Measurements from ENCODE around the gene SLC5A5. TPM values are rescaled to one million over a fixed set of nuclear protein-coding genes. Genes with fewer than 3 reads are reported as not detected.
A peak's percentile ranks its signal among the peaks of the same experiment; 100 is the strongest.

SLC5A5 gene
- total and polyA plus RNA-seq, 2 of the 4 experiments (the other 2 are of a cell fraction) = not detected

DNA sequence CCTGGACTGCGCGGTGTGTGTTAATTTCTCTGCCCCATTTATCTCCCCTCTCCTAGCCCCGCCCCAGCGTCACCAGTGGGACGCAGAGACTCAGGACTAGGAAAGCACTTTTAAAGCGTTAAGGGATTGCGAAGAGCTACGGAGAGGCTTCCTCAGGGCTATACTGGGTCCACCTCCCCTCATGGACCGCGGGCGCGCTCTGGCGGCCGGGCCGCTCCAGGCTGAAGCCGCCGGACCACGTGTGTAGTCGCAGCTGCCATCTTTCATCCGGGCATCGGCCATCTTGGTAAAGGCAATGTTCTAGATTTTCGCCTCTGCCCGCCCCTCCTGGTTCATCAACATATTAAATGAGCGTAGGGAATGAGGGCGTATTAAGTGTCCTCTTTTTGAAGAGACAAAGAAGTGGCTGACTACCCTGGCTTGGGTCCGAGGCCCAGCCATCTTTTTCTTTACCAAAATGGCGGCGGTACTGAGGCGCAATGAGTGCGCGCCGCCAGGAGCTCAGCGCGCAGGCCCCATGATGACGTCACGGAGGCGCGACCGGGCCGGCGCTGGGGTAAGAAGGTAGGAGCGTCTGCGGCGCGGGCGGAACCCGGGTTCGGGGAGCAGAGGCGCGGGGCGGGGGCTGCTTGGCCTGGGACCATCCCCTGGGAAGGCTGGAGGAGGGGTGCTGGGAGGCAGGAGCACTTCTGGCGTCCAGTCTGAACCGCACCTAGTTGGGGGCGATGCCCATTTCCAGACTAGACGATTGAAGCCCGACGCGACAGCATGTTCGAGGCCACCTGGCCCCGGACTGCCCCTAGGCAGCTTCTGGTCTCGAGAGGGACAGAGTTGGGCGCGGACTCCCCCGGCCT lies 61.0 kb downstream of the SLC5A5 start, which contains the start of gene CCDC124 (continued):
- TF ChIP-seq POLR2A (IDR thresholded peaks at IDR 0.05; ENCODE audit: low read depth, low read length) = peak; percentile 35; the same call in 1 of the 2 replicates
- no peak for TF ChIP-seq BHLHE40 (IDR thresholded peaks at IDR 0.05; ENCODE audit: low read depth, low read length)
- no peak for TF ChIP-seq CHD1 (IDR thresholded peaks at IDR 0.05; ENCODE audit: low read depth, low read length)
- no peak for TF ChIP-seq CEBPB (IDR thresholded peaks at IDR 0.05; ENCODE audit: low read depth, low read length)
